Left ventricle myocardium inferior (tissue), 1 donor: ENCODE results near the gene INTU. TPM values are rescaled to one million over a fixed set of nuclear protein-coding genes. Genes with fewer than 3 reads are reported as not detected.

Experiments used
- DNase-seq: peaks from one replicate; pipeline ENCODE4 v3.0.0-alpha.2; 2020
- H3K27ac ChIP-seq: fragments of 200-600 bp; replicated peaks from 2 replicates; pipeline ENCODE4 v1.8.0; 2021
- H3K27me3 ChIP-seq: fragments of 200-600 bp; 2 replicates; pipeline ENCODE4 v1.8.0; 2021; ENCODE audit warnings: low read depth
- H3K36me3 ChIP-seq: fragments of 200-600 bp; 2 replicates; pipeline ENCODE4 v1.8.0; 2021
- H3K4me1 ChIP-seq: fragments of 200-600 bp; 2 replicates; pipeline ENCODE4 v1.8.0; 2021
- H3K4me3 ChIP-seq: fragments of 200-600 bp; 2 replicates; pipeline ENCODE4 v1.8.0; 2021; ENCODE audit warnings: mild to moderate bottlenecking, moderate library complexity
- H3K9me3 ChIP-seq: fragments of 200-600 bp; replicated peaks from 2 replicates; pipeline ENCODE4 v1.8.0; 2021
- intact Hi-C: fragments of 100-400 bp; cut with micrococcal nuclease; formaldehyde crosslinking; loops from one replicate; pipeline ENCODE4 v1.11.0; 2022
- total RNA-seq: library from RNA; stranded (reverse); fragmentation: NEBNext Ultra II Directional; extraction: Animal tissue kit (Norgen Biotek cat#: 25700); gene quantifications from one replicate; pipeline ENCODE4 v1.2.1, GENCODE V29; 2021
- TF ChIP-seq, protein P1 (sequence below): fragments of 200-600 bp; IDR thresholded peaks from 2 replicates; pipeline ENCODE4 v1.8.0; 2021; ENCODE audit warnings: antibody characterized with exemption, mild to moderate bottlenecking, borderline replicate concordance
- donor health status: DM: no; HTN: yes; CAD: no; lungs with severe emphysema.

Gene INTU
- total RNA-seq, 1 donor from 2014 or later = 5.2 TPM

DNA sequence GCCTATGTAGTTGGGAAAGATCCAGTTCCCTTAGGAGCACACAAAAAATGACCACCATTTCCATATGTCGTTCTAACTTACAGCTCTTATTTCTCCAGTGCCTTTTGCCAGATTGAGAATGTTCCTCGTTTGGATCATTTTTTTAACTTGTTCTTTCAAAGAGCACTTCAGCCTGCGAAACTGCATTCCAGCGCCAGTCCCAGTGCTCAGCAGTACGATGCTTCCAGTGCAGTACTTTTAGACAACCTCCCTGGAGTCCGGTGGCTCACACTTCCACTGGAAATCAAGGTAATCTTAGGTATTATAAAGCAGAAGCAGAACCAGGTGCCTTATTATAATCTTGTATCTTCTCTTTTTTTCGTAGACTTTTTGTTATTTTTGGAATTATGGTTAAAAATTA, 54.8 kb downstream of the INTU start:
- Histone ChIP-seq H3K4me1 (no peaks in the 10 kb centered on the region), H3K27ac (no peak overlapping the region), H3K27me3 (no peaks in the 10 kb centered on the region), H3K4me3 (no peak overlapping the region), H3K9me3 (no peaks in the 10 kb centered on the region), H3K36me3 (peaks cover 35% of the 10 kb centered on the region)
- intact Hi-C loops = no loop called here
- TF ChIP-seq, protein P1, sequence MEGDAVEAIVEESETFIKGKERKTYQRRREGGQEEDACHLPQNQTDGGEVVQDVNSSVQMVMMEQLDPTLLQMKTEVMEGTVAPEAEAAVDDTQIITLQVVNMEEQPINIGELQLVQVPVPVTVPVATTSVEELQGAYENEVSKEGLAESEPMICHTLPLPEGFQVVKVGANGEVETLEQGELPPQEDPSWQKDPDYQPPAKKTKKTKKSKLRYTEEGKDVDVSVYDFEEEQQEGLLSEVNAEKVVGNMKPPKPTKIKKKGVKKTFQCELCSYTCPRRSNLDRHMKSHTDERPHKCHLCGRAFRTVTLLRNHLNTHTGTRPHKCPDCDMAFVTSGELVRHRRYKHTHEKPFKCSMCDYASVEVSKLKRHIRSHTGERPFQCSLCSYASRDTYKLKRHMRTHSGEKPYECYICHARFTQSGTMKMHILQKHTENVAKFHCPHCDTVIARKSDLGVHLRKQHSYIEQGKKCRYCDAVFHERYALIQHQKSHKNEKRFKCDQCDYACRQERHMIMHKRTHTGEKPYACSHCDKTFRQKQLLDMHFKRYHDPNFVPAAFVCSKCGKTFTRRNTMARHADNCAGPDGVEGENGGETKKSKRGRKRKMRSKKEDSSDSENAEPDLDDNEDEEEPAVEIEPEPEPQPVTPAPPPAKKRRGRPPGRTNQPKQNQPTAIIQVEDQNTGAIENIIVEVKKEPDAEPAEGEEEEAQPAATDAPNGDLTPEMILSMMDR = no peak
- no peak for DNase-seq

DNA sequence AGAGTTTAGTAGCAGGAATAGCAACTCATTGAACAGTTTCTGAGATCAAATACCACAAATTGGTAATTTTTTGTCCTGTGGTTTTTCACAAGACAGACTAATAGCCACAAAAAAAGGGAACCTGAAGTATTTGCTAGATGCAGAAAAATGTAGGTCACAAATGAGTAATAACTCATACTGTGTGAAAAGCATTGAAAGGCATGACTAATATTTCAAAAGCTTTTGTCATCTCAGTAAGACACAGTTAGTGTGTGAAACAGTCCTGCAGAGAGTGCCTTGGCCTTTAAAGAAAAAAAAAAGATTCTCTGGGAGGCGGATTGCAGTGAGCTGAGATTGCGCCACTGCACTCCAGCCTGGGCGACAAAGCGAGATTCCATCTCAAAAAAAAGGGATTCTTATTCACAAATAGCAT, 66.0 kb downstream of the INTU start:
- Histone ChIP-seq H3K4me1 (no peaks in the 10 kb centered on the region), H3K27ac (no peak overlapping the region), H3K36me3 (peaks cover 25% of the 10 kb centered on the region), H3K27me3 (no peaks in the 10 kb centered on the region), H3K9me3 (peaks cover 24% of the 10 kb centered on the region), H3K4me3 (no peak overlapping the region)
- DNase-seq = no peak
- intact Hi-C loops = no loop called here
- TF ChIP-seq, protein P1 = no peak

DNA sequence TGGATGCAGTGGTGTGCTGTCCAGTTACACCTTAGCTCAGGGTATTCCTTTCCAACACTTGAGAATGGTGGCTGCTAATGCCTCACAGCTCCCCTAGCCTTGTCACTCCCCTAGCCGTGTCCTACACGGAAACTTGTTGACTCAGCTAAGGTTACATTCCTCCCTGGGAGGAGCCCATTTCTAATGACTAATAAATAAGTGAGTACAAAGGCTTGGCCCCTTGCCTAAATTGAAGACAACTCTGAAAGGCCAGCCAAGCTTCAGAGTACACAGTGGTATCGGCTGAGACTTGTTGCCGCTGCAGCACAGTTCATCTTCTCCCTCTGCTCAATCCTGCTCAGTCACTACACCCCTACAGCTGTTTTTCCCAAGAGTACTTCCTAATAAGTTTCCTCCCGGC, 76.2 kb downstream of the INTU start:
- TF ChIP-seq, protein P1 = no peak
- Histone ChIP-seq H3K27ac (no peak overlapping the region), H3K4me3 (no peak overlapping the region), H3K9me3 (no peaks in the 10 kb centered on the region), H3K4me1 (peaks cover 7% of the 10 kb centered on the region), H3K36me3 (peaks cover 31% of the 10 kb centered on the region), H3K27me3 (no peaks in the 10 kb centered on the region)
- intact Hi-C loops = no loop called here
- no peak for DNase-seq

DNA sequence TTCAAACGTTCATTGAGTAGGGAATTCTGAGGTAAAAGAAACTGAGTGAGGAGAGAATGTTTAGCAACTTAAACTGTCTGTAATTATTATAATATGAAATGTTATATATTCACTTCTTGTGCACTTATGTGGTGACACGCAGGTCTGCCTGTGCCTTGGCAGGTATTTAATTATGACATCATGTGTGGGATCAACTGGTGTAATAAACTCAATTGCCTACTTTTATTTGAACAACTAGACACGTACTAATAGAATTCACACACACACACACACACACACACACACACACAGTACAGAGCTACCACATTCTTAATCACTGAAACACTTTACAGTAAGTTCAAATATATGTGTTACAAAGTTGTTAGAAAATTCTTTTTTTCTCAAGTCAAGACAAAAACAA, 76.7 kb downstream of the INTU start:
- Histone ChIP-seq H3K36me3 (peaks cover 26% of the 10 kb centered on the region), H3K4me1 (peaks cover 7% of the 10 kb centered on the region), H3K4me3 (no peak overlapping the region), H3K27me3 (no peaks in the 10 kb centered on the region), H3K9me3 (no peaks in the 10 kb centered on the region), H3K27ac (no peak overlapping the region)
- intact Hi-C loops = no loop called here
- TF ChIP-seq, protein P1 = no peak
- DNase-seq = no peak

DNA sequence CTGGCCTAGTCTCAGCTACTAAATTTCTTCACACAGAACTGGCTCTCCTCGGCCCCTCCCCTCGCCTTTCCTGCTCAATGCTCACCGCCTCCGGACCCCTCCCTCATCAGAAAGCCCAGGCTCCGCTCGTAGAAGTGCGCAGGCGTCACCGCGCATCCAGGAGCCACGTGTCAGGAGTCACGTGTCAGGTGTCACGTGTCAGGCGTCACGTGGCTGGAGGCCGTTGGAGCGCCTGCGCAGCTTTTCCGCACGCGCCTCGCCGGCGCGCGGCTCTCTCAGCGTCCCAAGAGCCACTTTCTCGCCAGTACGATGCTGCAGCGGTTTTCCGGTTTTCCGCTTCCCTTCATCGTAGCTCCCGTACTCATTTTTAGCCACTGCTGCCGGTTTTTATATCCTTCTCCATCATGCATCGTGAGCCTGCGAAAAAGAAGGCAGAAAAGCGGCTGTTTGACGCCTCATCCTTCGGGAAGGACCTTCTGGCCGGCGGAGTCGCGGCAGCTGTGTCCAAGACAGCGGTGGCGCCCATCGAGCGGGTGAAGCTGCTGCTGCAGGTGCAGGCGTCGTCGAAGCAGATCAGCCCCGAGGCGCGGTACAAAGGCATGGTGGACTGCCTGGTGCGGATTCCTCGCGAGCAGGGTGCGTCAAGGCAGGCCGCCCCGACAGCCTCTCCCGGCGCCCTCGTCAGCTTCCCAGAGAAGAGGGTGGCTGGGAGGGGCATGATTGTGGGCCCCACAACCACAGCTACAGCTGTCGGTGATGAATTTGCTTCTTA, 97.6 kb downstream of the INTU start, which contains the start of gene SLC25A31:
SLC25A31 (plus strand) TSS at position 259 of the 772 bp plus-strand sequence; CDS start at position 405, 146 bp downstream.
- no peak for DNase-seq
- H3K4me3 ChIP-seq = no peak within 1 kb of the TSS
- intact Hi-C loops = no loop called here
- no peaks in the 10 kb centered on the region for H3K9me3 ChIP-seq
- H3K27me3 ChIP-seq = no peaks in the 10 kb centered on the region
- no peaks in the 10 kb centered on the region for H3K4me1 ChIP-seq
- no peak within 1 kb of the TSS for H3K27ac ChIP-seq
- TF ChIP-seq, protein P1 = no peak
- H3K36me3 ChIP-seq = no peaks in the 10 kb centered on the region
